NB4 (cell line): Measurements from ENCODE around the gene CD69.

Experiments used
- MAX ChIP-seq: IDR thresholded peaks from 2 replicates; pipeline ENCODE4 v1.6.1; 2011; ENCODE audit warnings: low read depth, low read length
- POLR2A ChIP-seq: IDR thresholded peaks from 2 replicates; pipeline ENCODE4 v1.6.1; 2011; ENCODE audit warnings: mild to moderate bottlenecking; ENCODE audit not compliant: insufficient read length; ENCODE audit errors: extremely low read depth
- TF ChIP-seq, protein P1 (sequence below): IDR thresholded peaks from one replicate; pipeline ENCODE4 v1.5.1; 2012; ENCODE audit warnings: low read depth, low read length

DNA sequence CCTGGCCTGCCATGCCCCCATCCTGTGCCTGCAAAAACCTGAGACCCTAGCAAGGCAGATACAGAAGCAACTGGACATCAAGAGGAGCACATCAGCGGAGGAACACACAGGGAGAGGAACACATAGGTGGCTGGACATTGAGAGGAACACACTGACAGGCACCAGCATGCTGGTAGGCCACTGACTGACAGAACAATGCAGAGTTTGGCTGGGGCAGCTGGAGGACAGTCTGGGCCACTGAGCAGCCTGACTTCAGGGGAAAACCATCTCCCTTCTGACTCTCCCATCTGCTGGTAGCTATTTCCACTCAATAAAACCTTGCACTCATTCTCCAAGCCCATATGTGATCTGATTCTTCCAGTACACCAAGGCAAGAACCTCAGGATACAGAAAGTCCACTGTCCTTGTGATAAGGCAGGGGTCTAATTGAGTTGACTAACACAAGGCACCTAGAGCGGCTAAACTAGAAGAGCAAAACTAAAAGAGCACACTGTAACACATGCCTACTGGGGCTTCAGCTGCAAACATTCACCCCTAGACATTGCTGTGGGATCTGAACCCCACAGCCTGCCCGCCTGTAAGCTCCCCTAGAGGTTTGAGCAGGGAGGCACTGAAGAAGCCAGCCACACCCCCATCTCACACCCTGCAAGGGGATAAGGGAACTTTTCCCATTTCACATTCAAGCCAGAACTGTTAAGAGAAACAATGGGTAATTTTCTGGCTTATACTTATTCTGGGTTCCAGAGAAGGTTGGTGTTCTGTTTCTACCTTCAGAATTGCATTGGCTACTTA, 49.9 kb downstream of the CD69 start:
- TF ChIP-seq, protein P1, sequence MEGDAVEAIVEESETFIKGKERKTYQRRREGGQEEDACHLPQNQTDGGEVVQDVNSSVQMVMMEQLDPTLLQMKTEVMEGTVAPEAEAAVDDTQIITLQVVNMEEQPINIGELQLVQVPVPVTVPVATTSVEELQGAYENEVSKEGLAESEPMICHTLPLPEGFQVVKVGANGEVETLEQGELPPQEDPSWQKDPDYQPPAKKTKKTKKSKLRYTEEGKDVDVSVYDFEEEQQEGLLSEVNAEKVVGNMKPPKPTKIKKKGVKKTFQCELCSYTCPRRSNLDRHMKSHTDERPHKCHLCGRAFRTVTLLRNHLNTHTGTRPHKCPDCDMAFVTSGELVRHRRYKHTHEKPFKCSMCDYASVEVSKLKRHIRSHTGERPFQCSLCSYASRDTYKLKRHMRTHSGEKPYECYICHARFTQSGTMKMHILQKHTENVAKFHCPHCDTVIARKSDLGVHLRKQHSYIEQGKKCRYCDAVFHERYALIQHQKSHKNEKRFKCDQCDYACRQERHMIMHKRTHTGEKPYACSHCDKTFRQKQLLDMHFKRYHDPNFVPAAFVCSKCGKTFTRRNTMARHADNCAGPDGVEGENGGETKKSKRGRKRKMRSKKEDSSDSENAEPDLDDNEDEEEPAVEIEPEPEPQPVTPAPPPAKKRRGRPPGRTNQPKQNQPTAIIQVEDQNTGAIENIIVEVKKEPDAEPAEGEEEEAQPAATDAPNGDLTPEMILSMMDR, result no peak
- TF ChIP-seq MAX (no peak), POLR2A (no peak)
